22Rv1 (cell line): ENCODE results near the gene BRF1.

Experiments
- ZFX ChIP-seq: fragments of 450-650 bp; IDR thresholded peaks from 2 replicates; pipeline ENCODE4 v1.6.1; 2017; ENCODE audit warnings: antibody characterized with exemption, borderline replicate concordance
- TF ChIP-seq, protein P1 (sequence below): fragments of 450-650 bp; IDR thresholded peaks from 2 replicates; pipeline ENCODE4 v1.5.1; 2017; ENCODE audit warnings: mild to moderate bottlenecking

- TF ChIP-seq, protein P1, sequence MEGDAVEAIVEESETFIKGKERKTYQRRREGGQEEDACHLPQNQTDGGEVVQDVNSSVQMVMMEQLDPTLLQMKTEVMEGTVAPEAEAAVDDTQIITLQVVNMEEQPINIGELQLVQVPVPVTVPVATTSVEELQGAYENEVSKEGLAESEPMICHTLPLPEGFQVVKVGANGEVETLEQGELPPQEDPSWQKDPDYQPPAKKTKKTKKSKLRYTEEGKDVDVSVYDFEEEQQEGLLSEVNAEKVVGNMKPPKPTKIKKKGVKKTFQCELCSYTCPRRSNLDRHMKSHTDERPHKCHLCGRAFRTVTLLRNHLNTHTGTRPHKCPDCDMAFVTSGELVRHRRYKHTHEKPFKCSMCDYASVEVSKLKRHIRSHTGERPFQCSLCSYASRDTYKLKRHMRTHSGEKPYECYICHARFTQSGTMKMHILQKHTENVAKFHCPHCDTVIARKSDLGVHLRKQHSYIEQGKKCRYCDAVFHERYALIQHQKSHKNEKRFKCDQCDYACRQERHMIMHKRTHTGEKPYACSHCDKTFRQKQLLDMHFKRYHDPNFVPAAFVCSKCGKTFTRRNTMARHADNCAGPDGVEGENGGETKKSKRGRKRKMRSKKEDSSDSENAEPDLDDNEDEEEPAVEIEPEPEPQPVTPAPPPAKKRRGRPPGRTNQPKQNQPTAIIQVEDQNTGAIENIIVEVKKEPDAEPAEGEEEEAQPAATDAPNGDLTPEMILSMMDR, result no peak
- TF ChIP-seq ZFX, result no peak
Observed at GRCh38 chr14:105203701-105204100, 97.1 kb downstream of the BRF1 start.
